AG04449 (cell line): ENCODE measurements around the gene AP3D1.

ENCODE experiments used
- CTCF ChIA-PET: fragments of 350-600 bp; formaldehyde crosslinking; extraction: SDS; loops from one replicate; lab custom pipeline; 2021; ENCODE audit warnings: antibody characterized with exemption; lab: Yijun Ruan, JAX
- POLR2A ChIA-PET: fragments of 400-600, 350-600 bp; formaldehyde crosslinking; extraction: SDS; loops from one replicate; lab custom pipeline; 2020; ENCODE audit warnings: antibody characterized with exemption, inconsistent platforms; lab: Yijun Ruan, JAX
- DNase-seq: peaks from one replicate; pipeline ENCODE4 v3.0.0-alpha.2; 2010; ENCODE audit warnings: low read depth, low spot score
- H3K4me3 ChIP-seq: 2 replicates; pipeline ENCODE4 v1.5.1; 2011; ENCODE audit warnings: low read depth, mild to moderate bottlenecking, control low read depth, low read length
- TF ChIP-seq, protein P1 (sequence below): IDR thresholded peaks from one replicate; pipeline ENCODE4 v1.5.1; 2011; ENCODE audit warnings: mild to moderate bottlenecking, moderate library complexity, low read length, control low read depth, inconsistent platforms; ENCODE audit not compliant: insufficient read depth; ENCODE audit errors: missing control alignments

AP3D1 gene

DNA sequence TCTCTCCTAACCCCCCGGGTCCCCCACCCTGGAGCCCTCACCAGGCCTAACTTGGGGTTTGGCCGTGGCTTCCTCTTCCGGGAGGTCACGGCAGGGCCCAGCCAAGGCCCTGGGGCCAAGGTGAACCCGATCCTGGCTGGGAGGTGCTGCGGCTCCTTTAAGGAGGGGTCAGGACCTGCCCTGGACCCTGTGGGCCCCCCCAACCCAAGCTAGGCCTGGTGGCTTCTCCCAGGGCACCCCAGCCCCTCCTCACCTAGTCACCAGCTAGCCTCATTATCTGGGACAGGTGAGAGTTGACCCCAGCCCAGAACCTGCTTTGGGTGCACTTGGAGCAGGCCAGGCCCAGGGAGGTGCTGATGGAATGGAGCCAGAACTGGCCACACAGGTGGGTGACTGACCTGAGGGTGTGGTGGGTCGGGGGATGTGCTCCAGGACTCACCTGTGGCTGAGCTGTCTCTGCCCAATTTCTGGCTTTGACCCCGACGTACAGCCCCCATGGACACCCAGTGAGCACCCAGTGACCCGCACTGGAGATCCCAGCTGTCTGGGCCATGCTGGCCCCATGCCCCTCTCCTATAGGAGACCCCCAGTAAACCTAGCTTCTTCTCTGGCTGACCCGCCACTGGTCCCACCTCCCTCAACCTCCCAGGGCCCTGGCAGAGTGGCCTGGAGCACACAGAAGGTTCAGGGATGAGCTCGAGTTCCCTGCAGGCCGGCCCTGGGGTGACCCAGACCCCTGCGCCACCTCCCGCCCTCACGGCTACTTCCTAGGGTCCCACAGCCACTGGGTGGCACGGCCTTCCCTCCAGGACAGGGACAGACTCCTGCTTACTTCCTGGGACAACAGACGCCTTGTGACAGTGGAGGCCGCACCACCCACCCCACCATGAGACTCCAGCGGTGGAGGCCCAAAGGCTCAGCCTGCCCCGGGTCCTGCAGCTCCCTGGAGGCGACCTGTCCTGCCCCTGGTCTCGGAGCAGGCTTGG lies 93.6 kb downstream of the AP3D1 start:
- DNase-seq, result no peak
- ChIA-PET CTCF (interaction anchor here (1.6 to 2.5 kb wide), 2 partner anchors 12 to 39 kb away, joined by 5 to 9 read pairs; no protein-coding TSS in a partner anchor), POLR2A (no interaction called here)
- H3K4me3 ChIP-seq, result no peak overlapping the region
- TF ChIP-seq, protein P1, sequence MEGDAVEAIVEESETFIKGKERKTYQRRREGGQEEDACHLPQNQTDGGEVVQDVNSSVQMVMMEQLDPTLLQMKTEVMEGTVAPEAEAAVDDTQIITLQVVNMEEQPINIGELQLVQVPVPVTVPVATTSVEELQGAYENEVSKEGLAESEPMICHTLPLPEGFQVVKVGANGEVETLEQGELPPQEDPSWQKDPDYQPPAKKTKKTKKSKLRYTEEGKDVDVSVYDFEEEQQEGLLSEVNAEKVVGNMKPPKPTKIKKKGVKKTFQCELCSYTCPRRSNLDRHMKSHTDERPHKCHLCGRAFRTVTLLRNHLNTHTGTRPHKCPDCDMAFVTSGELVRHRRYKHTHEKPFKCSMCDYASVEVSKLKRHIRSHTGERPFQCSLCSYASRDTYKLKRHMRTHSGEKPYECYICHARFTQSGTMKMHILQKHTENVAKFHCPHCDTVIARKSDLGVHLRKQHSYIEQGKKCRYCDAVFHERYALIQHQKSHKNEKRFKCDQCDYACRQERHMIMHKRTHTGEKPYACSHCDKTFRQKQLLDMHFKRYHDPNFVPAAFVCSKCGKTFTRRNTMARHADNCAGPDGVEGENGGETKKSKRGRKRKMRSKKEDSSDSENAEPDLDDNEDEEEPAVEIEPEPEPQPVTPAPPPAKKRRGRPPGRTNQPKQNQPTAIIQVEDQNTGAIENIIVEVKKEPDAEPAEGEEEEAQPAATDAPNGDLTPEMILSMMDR, result no peak

GRCh38 chr19:2056837-2057192 lies 94.6 kb downstream of the AP3D1 start:
- POLR2A ChIA-PET, result interaction anchor here (0.6 kb wide), 1 partner anchor 111 kb away, joined by 3 read pairs; no protein-coding TSS in a partner anchor
- CTCF ChIA-PET, result interaction anchor here (1.1 to 1.3 kb wide), 2 partner anchors 29 to 37 kb away, joined by 3 to 4 read pairs; no protein-coding TSS in a partner anchor
- DNase-seq, result no peak
- H3K4me3 ChIP-seq, result no peak overlapping the region
- TF ChIP-seq, protein P1, result no peak

- TF ChIP-seq, protein P1, result no peak
- ChIA-PET CTCF (interaction anchor here (1.1 to 1.3 kb wide), 2 partner anchors 29 to 36 kb away, joined by 3 to 4 read pairs; no protein-coding TSS in a partner anchor), POLR2A (interaction anchor here (0.6 kb wide), 2 partner anchors 39 to 111 kb away, joined by 3 read pairs; no protein-coding TSS in a partner anchor)
- no peak for DNase-seq
- peak overlapping the region; percentile 32 for H3K4me3 ChIP-seq
Observed at GRCh38 chr19:2055931-2056836, 95.2 kb downstream of the AP3D1 start.

GRCh38 chr19:2054763-2055162 lies 96.6 kb downstream of the AP3D1 start:
- no peak for DNase-seq

DNA sequence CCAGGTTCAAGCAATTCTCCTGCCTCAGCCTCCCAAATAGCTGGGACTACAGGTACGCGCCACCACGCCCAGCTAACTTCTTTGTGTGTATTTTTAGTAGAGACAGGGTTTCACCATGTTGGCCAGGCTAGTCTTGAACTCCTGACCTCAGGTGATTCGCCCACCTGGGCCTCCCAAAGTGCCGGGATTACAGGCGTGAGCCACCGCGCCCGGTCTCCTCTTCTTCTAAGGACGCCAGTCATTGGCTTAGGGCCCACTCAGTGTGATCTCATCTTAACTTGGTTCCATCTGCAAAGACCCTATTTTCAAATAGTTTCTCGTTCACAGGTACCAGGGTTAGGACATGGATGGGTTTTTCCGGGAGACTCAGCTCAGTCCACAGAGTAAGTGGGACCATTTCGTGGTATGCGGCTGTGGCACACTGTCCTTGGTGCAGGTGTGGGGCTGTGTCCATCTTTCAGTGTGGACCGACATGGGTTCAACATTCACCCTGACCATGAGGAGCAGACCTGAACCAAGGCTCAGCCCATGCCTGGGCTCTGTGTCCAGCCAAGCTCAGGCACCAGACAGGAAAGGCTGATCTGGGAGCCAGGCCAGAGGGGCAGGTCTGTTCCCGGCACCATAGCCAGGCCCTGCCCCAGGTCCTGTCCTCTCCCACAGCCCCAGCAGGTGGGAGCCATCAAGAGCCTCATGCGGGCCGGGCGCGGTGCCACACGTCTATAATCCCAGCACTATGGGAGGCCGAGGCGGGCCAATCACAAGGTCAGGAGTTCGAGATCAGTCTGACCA lies 97.6 kb downstream of the AP3D1 start:
- POLR2A ChIA-PET, result no interaction called here
- no peak overlapping the region for H3K4me3 ChIP-seq

More at GRCh38 chr19:2054763-2055162, 96.6 kb downstream of the AP3D1 start:
- no peak overlapping the region for H3K4me3 ChIP-seq
- POLR2A ChIA-PET, result interaction anchor here (0.7 kb wide), 1 partner anchor 13 kb away, joined by 3 read pairs; no protein-coding TSS in a partner anchor
- TF ChIP-seq, protein P1, result no peak
- CTCF ChIA-PET, result no interaction called here

More for the DNA sequence above, 97.6 kb downstream of the AP3D1 start:
- TF ChIP-seq, protein P1, result no peak
- CTCF ChIA-PET, result interaction anchor here (0.7 to 2.8 kb wide), 4 partner anchors 11 to 262 kb away, joined by 3 to 15 read pairs (median 10); no protein-coding TSS in a partner anchor
- DNase-seq, result no peak
